ENCODE data around the gene NBL1. TPM values are rescaled to one million over a fixed set of nuclear protein-coding genes. Genes with fewer than 3 reads are reported as not detected.

The NBL1 gene
- total and polyA plus RNA-seq, 2 of the 4 experiments (the other 2 are of a cell fraction), result 14.0 to 54.2 TPM

DNA sequence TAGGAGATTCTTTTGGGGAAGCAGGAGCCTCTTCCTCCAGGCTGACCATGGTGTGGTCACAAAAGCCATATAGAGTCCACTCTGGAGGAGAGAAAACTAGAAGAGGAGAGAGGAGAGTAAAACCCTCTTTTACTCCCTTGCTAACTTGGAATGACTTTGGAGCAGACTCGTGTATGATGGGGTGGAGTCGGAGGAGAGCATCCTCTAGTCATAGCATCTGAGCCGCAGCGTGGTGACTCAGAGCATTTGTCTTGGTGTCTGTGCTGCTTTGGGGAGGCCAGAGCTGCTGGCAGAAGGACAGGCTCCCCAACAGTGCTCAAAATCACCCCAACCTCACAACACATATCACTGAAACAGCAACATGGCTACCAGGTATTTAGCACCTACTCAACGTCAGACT, 31.7 kb downstream of the NBL1 start:
- no peak overlapping the region for H2BK20ac ChIP-seq (ENCODE audit: low read depth, low read length)
- no peak overlapping the region for H3K14ac ChIP-seq (replicated peaks; ENCODE audit: low read depth, low read length)
- no peak overlapping the region for H4K8ac ChIP-seq (ENCODE audit: low read depth in 2 of 2, low read length in 2 of 2)
- H3K27ac ChIP-seq (ENCODE audit: insufficient read depth, low read length), result no peak overlapping the region
- H2BK15ac ChIP-seq (ENCODE audit: low read depth, low read length), result no peak overlapping the region
- no peak overlapping the region for H4K91ac ChIP-seq (ENCODE audit: insufficient read depth, low read depth, low read length)
- in situ Hi-C loops (cut with MboI; ENCODE audit: low sequenced_read_pairs), result no loop called here
- intact Hi-C loops (cut with micrococcal nuclease), result no loop called here
- no peaks in the 10 kb centered on the region for H3K9me1 ChIP-seq (ENCODE audit: insufficient read depth, low read length)
- no CpG with 5 or more reads among the region's 5 CpGs for WGBS, 2 experiments (ENCODE audit: extremely low coverage in 2 of 2, insufficient read length in 1 of 2)
- H3K4me3 ChIP-seq (ENCODE audit: insufficient read depth, low read depth, low read length), result no peak overlapping the region
- TF ChIP-seq SMC3 (IDR thresholded peaks at IDR 0.05; ENCODE audit: low read depth, low read length) (no peak), RAD21 (IDR thresholded peaks at IDR 0.05; ENCODE audit: low read length) (no peak), FOS (IDR thresholded peaks at IDR 0.05; ENCODE audit: low read depth, low read length) (no peak), RFX5 (IDR thresholded peaks at IDR 0.05; ENCODE audit: low read depth, low read length) (no peak), MXI1 (IDR thresholded peaks at IDR 0.05; ENCODE audit: borderline replicate concordance, low read depth, low read length) (no peak), RCOR1 (IDR thresholded peaks at IDR 0.05; ENCODE audit: insufficient replicate concordance, low read length) (no peak), BHLHE40 (IDR thresholded peaks at IDR 0.05; ENCODE audit: low read depth, low read length) (no peak), CHD1 (IDR thresholded peaks at IDR 0.05; ENCODE audit: low read depth, low read length) (no peak), POLR2A (IDR thresholded peaks at IDR 0.05; ENCODE audit: low read depth, low read length) (no peak), MAFK (IDR thresholded peaks at IDR 0.05; ENCODE audit: low read depth, low read length) (no peak), MAZ (IDR thresholded peaks at IDR 0.05; ENCODE audit: borderline replicate concordance, low read depth, low read length) (no peak), CEBPB (IDR thresholded peaks at IDR 0.05; ENCODE audit: low read depth, low read length) (no peak)
- TF ChIP-seq, protein P1, sequence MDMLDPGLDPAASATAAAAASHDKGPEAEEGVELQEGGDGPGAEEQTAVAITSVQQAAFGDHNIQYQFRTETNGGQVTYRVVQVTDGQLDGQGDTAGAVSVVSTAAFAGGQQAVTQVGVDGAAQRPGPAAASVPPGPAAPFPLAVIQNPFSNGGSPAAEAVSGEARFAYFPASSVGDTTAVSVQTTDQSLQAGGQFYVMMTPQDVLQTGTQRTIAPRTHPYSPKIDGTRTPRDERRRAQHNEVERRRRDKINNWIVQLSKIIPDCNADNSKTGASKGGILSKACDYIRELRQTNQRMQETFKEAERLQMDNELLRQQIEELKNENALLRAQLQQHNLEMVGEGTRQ (IDR thresholded peaks at IDR 0.05; ENCODE audit: low read depth, low read length), result no peak
- TF ChIP-seq, protein P2, sequence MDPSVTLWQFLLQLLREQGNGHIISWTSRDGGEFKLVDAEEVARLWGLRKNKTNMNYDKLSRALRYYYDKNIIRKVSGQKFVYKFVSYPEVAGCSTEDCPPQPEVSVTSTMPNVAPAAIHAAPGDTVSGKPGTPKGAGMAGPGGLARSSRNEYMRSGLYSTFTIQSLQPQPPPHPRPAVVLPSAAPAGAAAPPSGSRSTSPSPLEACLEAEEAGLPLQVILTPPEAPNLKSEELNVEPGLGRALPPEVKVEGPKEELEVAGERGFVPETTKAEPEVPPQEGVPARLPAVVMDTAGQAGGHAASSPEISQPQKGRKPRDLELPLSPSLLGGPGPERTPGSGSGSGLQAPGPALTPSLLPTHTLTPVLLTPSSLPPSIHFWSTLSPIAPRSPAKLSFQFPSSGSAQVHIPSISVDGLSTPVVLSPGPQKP (IDR thresholded peaks at IDR 0.05; ENCODE audit: borderline replicate concordance, low read depth, low read length), result no peak
- TF ChIP-seq, protein P3, sequence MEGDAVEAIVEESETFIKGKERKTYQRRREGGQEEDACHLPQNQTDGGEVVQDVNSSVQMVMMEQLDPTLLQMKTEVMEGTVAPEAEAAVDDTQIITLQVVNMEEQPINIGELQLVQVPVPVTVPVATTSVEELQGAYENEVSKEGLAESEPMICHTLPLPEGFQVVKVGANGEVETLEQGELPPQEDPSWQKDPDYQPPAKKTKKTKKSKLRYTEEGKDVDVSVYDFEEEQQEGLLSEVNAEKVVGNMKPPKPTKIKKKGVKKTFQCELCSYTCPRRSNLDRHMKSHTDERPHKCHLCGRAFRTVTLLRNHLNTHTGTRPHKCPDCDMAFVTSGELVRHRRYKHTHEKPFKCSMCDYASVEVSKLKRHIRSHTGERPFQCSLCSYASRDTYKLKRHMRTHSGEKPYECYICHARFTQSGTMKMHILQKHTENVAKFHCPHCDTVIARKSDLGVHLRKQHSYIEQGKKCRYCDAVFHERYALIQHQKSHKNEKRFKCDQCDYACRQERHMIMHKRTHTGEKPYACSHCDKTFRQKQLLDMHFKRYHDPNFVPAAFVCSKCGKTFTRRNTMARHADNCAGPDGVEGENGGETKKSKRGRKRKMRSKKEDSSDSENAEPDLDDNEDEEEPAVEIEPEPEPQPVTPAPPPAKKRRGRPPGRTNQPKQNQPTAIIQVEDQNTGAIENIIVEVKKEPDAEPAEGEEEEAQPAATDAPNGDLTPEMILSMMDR (conservative IDR thresholded peaks at IDR 0.05; ENCODE audit: low read depth, low read length), result no peak
- no peak for DNase-seq
- H2AK9ac ChIP-seq (replicated peaks; ENCODE audit: low read depth, low read length, poor library complexity), result no peak overlapping the region
- no TSS peak for BruUV-seq (replicated peaks)
- no peak overlapping the region for H3K23ac ChIP-seq (ENCODE audit: low read depth, low read length)
- no peak overlapping the region for H3K9ac ChIP-seq (ENCODE audit: low read depth, low read length)
- dilution Hi-C loops (cut with HindIII; ENCODE audit: low sequenced_read_pairs, unreplicated experiment), result no loop called here
- H2BK120ac ChIP-seq (ENCODE audit: low read depth, low read length), result no peak overlapping the region
- H3K36me3 ChIP-seq (ENCODE audit: control insufficient read depth, insufficient read depth, low read length), result no peaks in the 10 kb centered on the region
- H2AK5ac ChIP-seq (ENCODE audit: low read depth, low read length), result no peak overlapping the region
- no peak overlapping the region for H3K18ac ChIP-seq (ENCODE audit: low read depth, low read length)
- POLR2A ChIA-PET (ENCODE audit: unreplicated experiment), result no interaction called here
- CTCF ChIA-PET, result no interaction called here
- no peaks in the 10 kb centered on the region for H3K9me3 ChIP-seq (ENCODE audit: control insufficient read depth, insufficient read depth, low read length)
- H4K20me1 ChIP-seq (ENCODE audit: insufficient read depth, low read length), result peaks cover 3% of the 10 kb centered on the region; the same call in 1 of the 2 replicates
- H3K79me1 ChIP-seq (ENCODE audit: low read depth in 1 of 2, low read length in 2 of 2), result no peaks in the 10 kb centered on the region
- no peak overlapping the region for H3K4me2 ChIP-seq (ENCODE audit: low read depth, low read length)
- H3K56ac ChIP-seq (ENCODE audit: extremely low read depth, insufficient read depth, low read length), result no peak overlapping the region
- peaks cover 10% of the 10 kb centered on the region for H3K27me3 ChIP-seq (ENCODE audit: control insufficient read depth, insufficient read depth, low read length)
- H3K4ac ChIP-seq (ENCODE audit: low read depth, low read length), result no peak overlapping the region
- H4K5ac ChIP-seq (ENCODE audit: low read depth, low read length), result no peak overlapping the region
- no peak overlapping the region for H2AFZ ChIP-seq (replicated peaks; ENCODE audit: low read length, poor library complexity)
- no peak for ATAC-seq (ENCODE audit: low read depth)
- no peak overlapping the region for H2BK5ac ChIP-seq (ENCODE audit: low read depth, low read length, poor library complexity, severe bottlenecking)
- H3K4me1 ChIP-seq (ENCODE audit: control insufficient read depth, insufficient read depth, low read length), result no peaks in the 10 kb centered on the region

Measured in IMR-90 (cell line).